Osteocyte (in vitro differentiated cells): ENCODE data around the gene RING1. TPM values are rescaled to one million over a fixed set of nuclear protein-coding genes. Genes with fewer than 3 reads are reported as not detected.

ENCODE experiments used
- DNase-seq: peaks from one replicate; pipeline ENCODE4 v3.0.0; 2021; ENCODE audit warnings: mixed read lengths; ENCODE audit not compliant: unreplicated experiment; ENCODE audit errors: extremely low spot score
- H3K27ac Mint-ChIP-seq: one replicate; pipeline ENCODE4 v1.8.0; 2021; ENCODE audit warnings: mild to moderate bottlenecking, mixed read lengths; ENCODE audit not compliant: unreplicated experiment
- H3K27me3 Mint-ChIP-seq: one replicate; pipeline ENCODE4 v1.8.0; 2021; ENCODE audit warnings: mixed read lengths; ENCODE audit not compliant: unreplicated experiment
- H3K36me3 Mint-ChIP-seq: one replicate; pipeline ENCODE4 v1.8.0; 2021; ENCODE audit warnings: mixed read lengths; ENCODE audit not compliant: unreplicated experiment
- H3K4me1 Mint-ChIP-seq: one replicate; pipeline ENCODE4 v1.8.0; 2021; ENCODE audit warnings: mixed read lengths; ENCODE audit not compliant: unreplicated experiment
- H3K4me3 Mint-ChIP-seq: one replicate; pipeline ENCODE4 v1.8.0; 2021; ENCODE audit warnings: mild to moderate bottlenecking, moderate library complexity, mixed read lengths; ENCODE audit not compliant: unreplicated experiment
- H3K9me3 Mint-ChIP-seq: one replicate; pipeline ENCODE4 v1.8.0; 2021; ENCODE audit warnings: mixed read lengths; ENCODE audit not compliant: unreplicated experiment
- total RNA-seq: library from RNA; stranded (reverse); gene quantifications from 2 replicates; pipeline ENCODE4 v1.2.1, GENCODE V29; 2021
- TF ChIP-seq, protein P1 (sequence below): fragments of 200-600 bp; sonication (generic); IDR thresholded peaks from 2 replicates; pipeline ENCODE4 v1.5.0; 2021; ENCODE audit warnings: antibody characterized with exemption, mild to moderate bottlenecking, moderate library complexity

RING1 gene
- total RNA-seq, 1 donor from 2014 or later = 58.8 TPM

DNA sequence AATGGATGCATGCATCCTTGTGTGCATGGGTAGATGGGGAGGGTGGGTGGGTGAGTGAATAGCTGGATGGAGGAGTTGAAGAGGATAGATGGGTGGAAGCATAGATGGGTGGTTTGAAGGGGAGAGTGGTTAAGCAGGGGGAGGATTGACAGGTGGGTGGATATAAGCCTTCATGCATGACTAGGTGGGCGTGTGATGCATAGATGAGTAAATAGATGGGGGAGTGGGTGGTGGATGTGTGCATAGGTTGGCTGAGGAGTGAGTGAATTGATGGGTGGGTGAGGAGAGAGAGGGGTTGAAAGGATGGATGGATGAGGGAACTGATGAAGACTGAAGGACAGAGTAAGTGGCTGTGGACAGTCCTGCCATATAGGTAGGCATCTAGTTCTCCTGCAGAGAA lies 20.5 kb upstream of the RING1 start:
- no peak for DNase-seq
- Mint-ChIP-seq H3K27ac (no peak overlapping the region), H3K36me3 (peaks cover 7% of the 10 kb centered on the region), H3K4me3 (no peak overlapping the region), H3K9me3 (no peaks in the 10 kb centered on the region), H3K4me1 (peaks cover 22% of the 10 kb centered on the region), H3K27me3 (peaks cover 21% of the 10 kb centered on the region)
- TF ChIP-seq, protein P1, sequence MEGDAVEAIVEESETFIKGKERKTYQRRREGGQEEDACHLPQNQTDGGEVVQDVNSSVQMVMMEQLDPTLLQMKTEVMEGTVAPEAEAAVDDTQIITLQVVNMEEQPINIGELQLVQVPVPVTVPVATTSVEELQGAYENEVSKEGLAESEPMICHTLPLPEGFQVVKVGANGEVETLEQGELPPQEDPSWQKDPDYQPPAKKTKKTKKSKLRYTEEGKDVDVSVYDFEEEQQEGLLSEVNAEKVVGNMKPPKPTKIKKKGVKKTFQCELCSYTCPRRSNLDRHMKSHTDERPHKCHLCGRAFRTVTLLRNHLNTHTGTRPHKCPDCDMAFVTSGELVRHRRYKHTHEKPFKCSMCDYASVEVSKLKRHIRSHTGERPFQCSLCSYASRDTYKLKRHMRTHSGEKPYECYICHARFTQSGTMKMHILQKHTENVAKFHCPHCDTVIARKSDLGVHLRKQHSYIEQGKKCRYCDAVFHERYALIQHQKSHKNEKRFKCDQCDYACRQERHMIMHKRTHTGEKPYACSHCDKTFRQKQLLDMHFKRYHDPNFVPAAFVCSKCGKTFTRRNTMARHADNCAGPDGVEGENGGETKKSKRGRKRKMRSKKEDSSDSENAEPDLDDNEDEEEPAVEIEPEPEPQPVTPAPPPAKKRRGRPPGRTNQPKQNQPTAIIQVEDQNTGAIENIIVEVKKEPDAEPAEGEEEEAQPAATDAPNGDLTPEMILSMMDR = no peak

GRCh38 chr6:33189164-33189563 lies 19.1 kb upstream of the RING1 start:
- no peak for DNase-seq
- H3K9me3 Mint-ChIP-seq = no peaks in the 10 kb centered on the region
- H3K4me1 Mint-ChIP-seq = peaks cover 28% of the 10 kb centered on the region
- H3K27me3 Mint-ChIP-seq = peaks cover 21% of the 10 kb centered on the region
- no peak overlapping the region for H3K4me3 Mint-ChIP-seq
- TF ChIP-seq, protein P1 = no peak
- H3K36me3 Mint-ChIP-seq = peaks cover 11% of the 10 kb centered on the region
- H3K27ac Mint-ChIP-seq = no peak overlapping the region

GRCh38 chr6:33189625-33190448 lies 18.5 kb upstream of the RING1 start:
- no peak overlapping the region for H3K4me3 Mint-ChIP-seq
- peaks cover 21% of the 10 kb centered on the region for H3K27me3 Mint-ChIP-seq
- H3K27ac Mint-ChIP-seq = no peak overlapping the region
- no peaks in the 10 kb centered on the region for H3K9me3 Mint-ChIP-seq
- H3K36me3 Mint-ChIP-seq = peaks cover 15% of the 10 kb centered on the region
- peaks cover 28% of the 10 kb centered on the region for H3K4me1 Mint-ChIP-seq
- TF ChIP-seq, protein P1 = no peak
- DNase-seq = no peak

- DNase-seq = no peak
- peaks cover 28% of the 10 kb centered on the region for H3K4me1 Mint-ChIP-seq
- H3K36me3 Mint-ChIP-seq = peaks cover 22% of the 10 kb centered on the region
- no peak overlapping the region for H3K4me3 Mint-ChIP-seq
- H3K9me3 Mint-ChIP-seq = no peaks in the 10 kb centered on the region
- TF ChIP-seq, protein P1 = no peak
- H3K27ac Mint-ChIP-seq = no peak overlapping the region
- H3K27me3 Mint-ChIP-seq = peaks cover 21% of the 10 kb centered on the region
Measured at GRCh38 chr6:33190504-33191107, 17.7 kb upstream of the RING1 start.

- no peak for DNase-seq
- peaks cover 30% of the 10 kb centered on the region for H3K36me3 Mint-ChIP-seq
- TF ChIP-seq, protein P1 = no peak
- peaks cover 28% of the 10 kb centered on the region for H3K4me1 Mint-ChIP-seq
- H3K27ac Mint-ChIP-seq = peak overlapping the region; percentile 2
- H3K9me3 Mint-ChIP-seq = no peaks in the 10 kb centered on the region
- H3K4me3 Mint-ChIP-seq = peak overlapping the region; percentile 16
- peaks cover 15% of the 10 kb centered on the region for H3K27me3 Mint-ChIP-seq
Measured at GRCh38 chr6:33191383-33192104, 16.8 kb upstream of the RING1 start.
